Measurements from ENCODE around the gene PLCG1. TPM values are rescaled to one million over a fixed set of nuclear protein-coding genes. Genes with fewer than 3 reads are reported as not detected.

PLCG1 gene
- polyA plus RNA-seq, 2 of the 4 experiments (the other 2 are of a cell fraction) = 22.0 to 65.0 TPM

DNA sequence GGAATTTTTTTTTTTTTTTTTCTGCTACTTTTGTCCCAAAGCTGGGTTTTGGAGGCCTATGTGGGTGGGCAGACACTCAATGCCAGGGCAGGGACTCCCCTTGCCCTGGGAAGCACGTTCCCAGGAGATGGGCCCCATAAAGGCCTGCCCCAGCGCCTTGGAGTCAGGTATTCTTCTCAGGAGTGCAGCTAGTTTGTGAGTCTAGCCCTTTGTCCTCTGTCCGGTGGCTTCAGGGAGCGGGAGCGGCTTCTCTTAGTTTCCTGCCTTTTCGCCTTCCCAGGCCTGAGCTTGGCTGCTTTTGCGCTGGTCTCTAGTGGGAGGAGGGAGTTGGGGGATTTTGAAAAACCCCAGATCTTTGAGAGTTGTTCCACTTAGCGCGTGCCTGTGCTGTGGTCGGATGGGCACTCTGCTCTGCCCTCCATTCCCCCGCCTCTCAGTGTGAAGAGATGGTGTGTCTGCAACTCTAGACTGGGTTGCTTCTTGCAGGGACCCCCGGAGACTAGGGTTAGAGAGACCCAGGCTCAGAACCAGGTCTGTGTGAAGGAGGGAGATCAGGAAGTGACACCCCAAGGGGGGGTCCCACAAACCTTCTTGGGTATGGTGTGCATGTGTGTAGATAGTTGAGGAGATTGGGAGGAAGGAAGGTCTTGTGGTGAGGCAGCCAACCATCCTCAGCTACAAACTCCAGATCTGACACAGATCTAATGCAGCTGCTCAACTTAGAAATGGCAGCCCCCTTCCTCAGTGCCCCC is 1.3 kb downstream of the PLCG1 start:
- DNase-seq (ENCODE audit: low read depth in 1 of 2, low spot score in 1 of 2) (no peak), ATAC-seq (no peak), FAIRE-seq (no peak)
- Histone ChIP-seq H3K4me3 (peak overlapping the region; percentile 89), H3K27ac (peak overlapping the region; percentile 86 to 91), H3K4me2 (peak overlapping the region; percentile 98), H3K4me1 (peaks cover 7% of the 10 kb centered on the region), H3K9me3 (no peaks in the 10 kb centered on the region)
- 91% methylated on average over 12 of the region's 12 CpGs for WGBS (ENCODE audit: missing lambda C conversion rate)
- ChIA-PET POLR2A (interaction anchor here (0.6 kb wide), 1 partner anchor 223 kb away, joined by 3 read pairs; no protein-coding TSS in a partner anchor), CTCF (interaction anchor here (0.6 to 7.9 kb wide), 5 partner anchors 14 to 200 kb away, joined by 3 to 103 read pairs (median 4); partner anchors contain the start of gene LPIN3)
- no peak for TF ChIP-seq HDAC2 (IDR thresholded peaks at IDR 0.05)
- no peak for TF ChIP-seq HOXA7 (CRISPR knock-in tag; IDR thresholded peaks at IDR 0.05)
- no peak for TF ChIP-seq KDM1A (IDR thresholded peaks at IDR 0.05; ENCODE audit: low read depth)
- TF ChIP-seq, protein P1, sequence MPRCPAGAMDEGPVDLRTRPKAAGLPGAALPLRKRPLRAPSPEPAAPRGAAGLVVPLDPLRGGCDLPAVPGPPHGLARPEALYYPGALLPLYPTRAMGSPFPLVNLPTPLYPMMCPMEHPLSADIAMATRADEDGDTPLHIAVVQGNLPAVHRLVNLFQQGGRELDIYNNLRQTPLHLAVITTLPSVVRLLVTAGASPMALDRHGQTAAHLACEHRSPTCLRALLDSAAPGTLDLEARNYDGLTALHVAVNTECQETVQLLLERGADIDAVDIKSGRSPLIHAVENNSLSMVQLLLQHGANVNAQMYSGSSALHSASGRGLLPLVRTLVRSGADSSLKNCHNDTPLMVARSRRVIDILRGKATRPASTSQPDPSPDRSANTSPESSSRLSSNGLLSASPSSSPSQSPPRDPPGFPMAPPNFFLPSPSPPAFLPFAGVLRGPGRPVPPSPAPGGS (IDR thresholded peaks at IDR 0.05) = no peak
- TF ChIP-seq RFX5 (IDR thresholded peaks at IDR 0.05) = no peak
- TF ChIP-seq REST (IDR thresholded peaks at IDR 0.05) = no peak
- TF ChIP-seq JUNB (IDR thresholded peaks at IDR 0.05) = no peak
- no peak for TF ChIP-seq NFE2L2 (conservative IDR thresholded peaks at IDR 0.05; ENCODE audit: low read length)
- TF ChIP-seq HES2 (IDR thresholded peaks at IDR 0.05) = no peak
- no peak for TF ChIP-seq FOXS1 (CRISPR knock-in tag; IDR thresholded peaks at IDR 0.05)
- no peak for TF ChIP-seq POLR2A (IDR thresholded peaks at IDR 0.05; ENCODE audit: low read length)
- TF ChIP-seq SMC3 (IDR thresholded peaks at IDR 0.05) = no peak
- TF ChIP-seq PHF8 (IDR thresholded peaks at IDR 0.05; ENCODE audit: borderline replicate concordance, low read depth) = no peak
- TF ChIP-seq TP53 (CRISPR knock-in tag; IDR thresholded peaks at IDR 0.05) = no peak
- no peak for TF ChIP-seq EHF (CRISPR knock-in tag; IDR thresholded peaks at IDR 0.05)

DNA sequence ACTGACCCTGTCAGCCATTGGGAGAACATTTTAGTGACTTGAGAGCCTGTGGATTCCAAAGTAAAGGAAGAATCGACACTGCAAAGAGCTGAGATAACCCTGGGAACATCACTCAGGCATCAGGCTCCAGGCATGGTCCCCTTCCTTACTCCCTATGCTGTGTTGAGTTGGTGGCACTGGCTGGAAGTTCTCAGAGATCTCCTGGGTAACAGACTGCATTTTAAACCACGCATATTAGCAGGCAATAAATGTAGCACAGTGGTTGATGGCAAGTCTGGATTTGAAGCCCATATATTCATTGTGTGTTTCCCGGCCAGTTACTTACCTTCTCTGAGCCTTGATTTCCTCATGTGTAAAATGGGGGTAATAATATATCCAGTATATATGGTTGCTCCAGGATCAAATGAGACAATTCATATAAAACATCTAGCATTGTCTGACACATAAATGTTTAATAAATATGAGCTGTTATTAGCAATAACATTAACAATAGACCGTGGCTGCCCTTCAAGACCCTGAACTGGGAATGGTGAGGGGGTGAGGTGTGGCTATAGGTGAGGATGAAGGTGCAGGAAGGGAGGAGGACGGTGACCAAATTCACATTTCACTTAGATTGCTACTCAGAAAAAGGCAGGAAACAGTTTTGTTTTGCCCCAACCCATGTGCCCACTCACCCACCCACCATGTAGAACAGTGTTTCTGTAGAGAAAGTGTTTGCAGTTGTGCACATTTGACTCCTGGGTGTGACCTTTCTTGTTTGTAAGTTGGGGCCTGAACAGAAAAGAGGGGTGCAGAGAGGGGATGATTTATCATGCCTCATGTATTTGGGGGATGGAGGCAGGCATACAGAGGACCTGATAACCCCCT is 2.1 kb downstream of the PLCG1 start:
- ATAC-seq (no peak), FAIRE-seq (no peak), DNase-seq (ENCODE audit: low read depth in 1 of 2, low spot score in 1 of 2) (no peak)
- ChIA-PET CTCF (interaction anchor here (1.6 to 7.9 kb wide), 2 partner anchors 34 to 199 kb away, joined by 8 to 103 read pairs; partner anchors contain the start of gene LPIN3), POLR2A (no interaction called here)
- no peak overlapping the region for H3K4me3 ChIP-seq
- no peak overlapping the region for H3K27ac ChIP-seq
- peak overlapping the region; percentile 98 for H3K4me2 ChIP-seq
- WGBS (ENCODE audit: missing lambda C conversion rate) = 69% methylated on average over 5 of the region's 5 CpGs
- no peaks in the 10 kb centered on the region for H3K9me3 ChIP-seq
- TF ChIP-seq SREBF2 (IDR thresholded peaks at IDR 0.05) = no peak
- no peak for TF ChIP-seq ELK1 (IDR thresholded peaks at IDR 0.05; ENCODE audit: low read depth, low read length)
- TF ChIP-seq, protein P2, sequence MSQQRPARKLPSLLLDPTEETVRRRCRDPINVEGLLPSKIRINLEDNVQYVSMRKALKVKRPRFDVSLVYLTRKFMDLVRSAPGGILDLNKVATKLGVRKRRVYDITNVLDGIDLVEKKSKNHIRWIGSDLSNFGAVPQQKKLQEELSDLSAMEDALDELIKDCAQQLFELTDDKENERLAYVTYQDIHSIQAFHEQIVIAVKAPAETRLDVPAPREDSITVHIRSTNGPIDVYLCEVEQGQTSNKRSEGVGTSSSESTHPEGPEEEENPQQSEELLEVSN (IDR thresholded peaks at IDR 0.05; ENCODE audit: borderline replicate concordance, low read depth) = no peak
- H3K4me1 ChIP-seq = peaks cover 7% of the 10 kb centered on the region
